PC-9 (cell line): ENCODE measurements around the gene FAM78B. TPM values are rescaled to one million over a fixed set of nuclear protein-coding genes. Genes with fewer than 3 reads are reported as not detected.

Experiments
- BruUV-seq: library from RNA; stranded (reverse); fragments of 400-500 nt; replicated peaks from 2 replicates; lab custom pipeline; 2021; lab: Mats Ljungman, UMichigan
- CTCF ChIA-PET: fragments of 300-600 bp; sonication (Branson Sonifier 250); formaldehyde crosslinking; loops from one replicate; lab custom pipeline; 2022; ENCODE audit warnings: antibody characterized with exemption; lab: Charles Lee
- POLR2A ChIA-PET: fragments of 300-600 bp; sonication (Branson Sonifier 250); formaldehyde crosslinking; loops from one replicate; lab custom pipeline; 2022; ENCODE audit warnings: antibody characterized with exemption; ENCODE audit not compliant: unreplicated experiment; lab: Charles Lee
- DNase-seq, 2 experiments: peaks; one replicate each; pipeline versions ENCODE4 v3.0.0 to v3.0.0-alpha.2; 2015 to 2022; ENCODE audit warnings: mixed read lengths in 1 of 2
- H2AFZ ChIP-seq: fragments of 200-600 bp; sonication (generic); 2 replicates; pipeline ENCODE4 v1.8.1; 2017; ENCODE audit warnings: antibody characterized with exemption
- H3F3A ChIP-seq: fragments of 200-600 bp; sonication (generic); 2 replicates; pipeline ENCODE4 v1.8.1; 2017; ENCODE audit warnings: antibody characterized with exemption, mild to moderate bottlenecking, low read depth; ENCODE audit not compliant: insufficient read depth
- H3K27ac ChIP-seq: fragments of 200-600 bp; sonication (generic); 2 replicates; pipeline ENCODE4 v1.6.1; 2016; ENCODE audit warnings: mixed run types
- H3K27me3 ChIP-seq: fragments of 200-600 bp; sonication (generic); 2 replicates; pipeline ENCODE4 v1.6.1; 2016; ENCODE audit warnings: low read depth, mixed run types; ENCODE audit not compliant: insufficient read depth
- H3K36me3 ChIP-seq: fragments of 200-600 bp; sonication (generic); 2 replicates; pipeline ENCODE4 v1.6.1; 2016; ENCODE audit warnings: low read depth, mixed run types
- H3K4me1 ChIP-seq: fragments of 200-600 bp; sonication (generic); replicated peaks from 2 replicates; pipeline ENCODE4 v1.6.1; 2016; ENCODE audit warnings: mixed run types; ENCODE audit not compliant: insufficient read depth
- H3K4me2 ChIP-seq: fragments of 200-600 bp; sonication (generic); 2 replicates; pipeline ENCODE4 v1.6.1; 2017; ENCODE audit warnings: mixed run types
- H3K4me3 ChIP-seq: fragments of 200-600 bp; sonication (generic); 2 replicates; pipeline ENCODE4 v1.6.1; 2016; ENCODE audit warnings: mixed run types
- H3K79me2 ChIP-seq: fragments of 200-600 bp; sonication (generic); 2 replicates; pipeline ENCODE4 v1.6.1; 2017; ENCODE audit warnings: low read depth, mixed run types
- H3K9me2 ChIP-seq: fragments of 200-600 bp; sonication (generic); 2 replicates; pipeline ENCODE4 v1.8.1; 2017; ENCODE audit warnings: mild to moderate bottlenecking; ENCODE audit not compliant: insufficient read depth
- H3K9me3 ChIP-seq: fragments of 200-600 bp; sonication (generic); 2 replicates; pipeline ENCODE4 v1.8.1; 2016; ENCODE audit warnings: low read depth; ENCODE audit not compliant: insufficient read depth
- H4K20me1 ChIP-seq: fragments of 200-600 bp; sonication (generic); 2 replicates; pipeline ENCODE4 v1.8.1; 2017; ENCODE audit not compliant: insufficient read depth
- EZH2 ChIP-seq: fragments of 200-600 bp; sonication (generic); IDR thresholded peaks from 2 replicates; pipeline ENCODE4 v1.8.0; 2017; ENCODE audit warnings: antibody characterized with exemption, low read depth
- intact Hi-C: fragments of 100-400 bp; cut with micrococcal nuclease; formaldehyde crosslinking; loops from one replicate; pipeline ENCODE4 v1.10.0; 2022; ENCODE audit not compliant: unreplicated experiment
- total RNA-seq: library from RNA; stranded (reverse); gene quantifications from 2 replicates; pipeline ENCODE4 v1.2.3, GENCODE V29; 2021
- TF ChIP-seq, protein P1 (sequence below): fragments of 200-600 bp; sonication (generic); conservative IDR thresholded peaks from 2 replicates; pipeline ENCODE4 v1.6.1; 2017; ENCODE audit warnings: mixed run types, antibody characterized with exemption, mild to moderate bottlenecking, moderate library complexity

FAM78B gene
- total RNA-seq, 1 experiment from 2014 or later: not detected

DNA sequence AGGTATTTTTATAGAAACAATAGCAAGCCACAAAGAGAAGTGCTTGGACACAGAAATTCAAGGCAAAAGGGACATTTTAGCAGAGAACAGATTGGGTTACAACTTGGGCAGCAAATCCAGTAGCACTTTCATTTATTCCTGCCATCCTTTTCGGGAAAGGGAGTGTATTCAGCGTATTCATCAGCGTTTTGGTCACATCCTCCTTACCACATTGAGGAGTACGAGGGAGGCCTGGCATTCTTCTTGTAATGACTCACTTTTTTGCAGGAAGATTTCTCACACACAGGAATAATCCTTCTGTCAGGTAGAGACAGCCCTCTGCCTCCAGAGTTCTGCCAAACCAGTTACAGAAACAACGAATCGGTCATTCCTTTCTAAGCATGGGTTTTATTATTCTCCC is 18.1 kb upstream of the FAM78B start:
- Histone ChIP-seq H3F3A (no peaks in the 10 kb centered on the region), H3K27me3 (peaks cover 5% of the 10 kb centered on the region; the same call in 1 of the 2 replicates), H3K9me3 (no peaks in the 10 kb centered on the region), H3K79me2 (no peaks in the 10 kb centered on the region), H3K9me2 (no peaks in the 10 kb centered on the region), H4K20me1 (no peaks in the 10 kb centered on the region), H3K4me3 (no peak overlapping the region), H3K4me2 (no peak overlapping the region), H3K27ac (no peak overlapping the region), H3K36me3 (no peaks in the 10 kb centered on the region), H3K4me1 (no peaks in the 10 kb centered on the region), H2AFZ (no peak overlapping the region)
- intact Hi-C loops: no loop called here
- BruUV-seq: no TSS peak
- POLR2A ChIA-PET: no interaction called here
- CTCF ChIA-PET: no interaction called here
- no peak for DNase-seq
- no peak for TF ChIP-seq EZH2
- TF ChIP-seq, protein P1, sequence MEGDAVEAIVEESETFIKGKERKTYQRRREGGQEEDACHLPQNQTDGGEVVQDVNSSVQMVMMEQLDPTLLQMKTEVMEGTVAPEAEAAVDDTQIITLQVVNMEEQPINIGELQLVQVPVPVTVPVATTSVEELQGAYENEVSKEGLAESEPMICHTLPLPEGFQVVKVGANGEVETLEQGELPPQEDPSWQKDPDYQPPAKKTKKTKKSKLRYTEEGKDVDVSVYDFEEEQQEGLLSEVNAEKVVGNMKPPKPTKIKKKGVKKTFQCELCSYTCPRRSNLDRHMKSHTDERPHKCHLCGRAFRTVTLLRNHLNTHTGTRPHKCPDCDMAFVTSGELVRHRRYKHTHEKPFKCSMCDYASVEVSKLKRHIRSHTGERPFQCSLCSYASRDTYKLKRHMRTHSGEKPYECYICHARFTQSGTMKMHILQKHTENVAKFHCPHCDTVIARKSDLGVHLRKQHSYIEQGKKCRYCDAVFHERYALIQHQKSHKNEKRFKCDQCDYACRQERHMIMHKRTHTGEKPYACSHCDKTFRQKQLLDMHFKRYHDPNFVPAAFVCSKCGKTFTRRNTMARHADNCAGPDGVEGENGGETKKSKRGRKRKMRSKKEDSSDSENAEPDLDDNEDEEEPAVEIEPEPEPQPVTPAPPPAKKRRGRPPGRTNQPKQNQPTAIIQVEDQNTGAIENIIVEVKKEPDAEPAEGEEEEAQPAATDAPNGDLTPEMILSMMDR: no peak

DNA sequence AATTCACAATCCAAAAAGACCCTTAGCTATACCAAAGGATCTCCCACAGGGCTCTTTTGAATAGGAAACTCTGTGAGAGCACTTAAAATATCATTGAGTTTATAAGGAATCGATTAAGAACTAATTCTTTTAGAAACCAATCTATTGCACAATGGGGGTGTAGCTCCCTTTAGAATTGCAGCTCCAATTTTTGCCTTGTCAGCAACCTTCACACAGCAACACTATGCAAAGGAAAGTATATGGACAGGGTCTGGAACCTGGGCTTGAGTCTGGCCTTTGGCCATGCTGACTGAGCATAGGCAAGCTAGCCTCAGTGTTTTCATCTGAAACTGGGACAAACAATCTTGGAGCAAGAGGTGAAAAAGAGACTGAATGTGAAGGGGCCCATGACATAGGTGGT is 17.2 kb upstream of the FAM78B start:
- intact Hi-C loops: no loop called here
- Histone ChIP-seq H3K79me2 (no peaks in the 10 kb centered on the region), H3K36me3 (no peaks in the 10 kb centered on the region), H3F3A (no peaks in the 10 kb centered on the region), H3K4me2 (no peak overlapping the region), H3K4me1 (no peaks in the 10 kb centered on the region), H3K9me3 (no peaks in the 10 kb centered on the region), H3K27ac (no peak overlapping the region), H4K20me1 (no peaks in the 10 kb centered on the region), H3K9me2 (no peaks in the 10 kb centered on the region), H3K27me3 (peaks cover 5% of the 10 kb centered on the region; the same call in 1 of the 2 replicates), H2AFZ (no peak overlapping the region), H3K4me3 (no peak overlapping the region)
- ChIA-PET CTCF (no interaction called here), POLR2A (no interaction called here)
- no peak for TF ChIP-seq EZH2
- TF ChIP-seq, protein P1: no peak
- no TSS peak for BruUV-seq
- DNase-seq: no peak

DNA sequence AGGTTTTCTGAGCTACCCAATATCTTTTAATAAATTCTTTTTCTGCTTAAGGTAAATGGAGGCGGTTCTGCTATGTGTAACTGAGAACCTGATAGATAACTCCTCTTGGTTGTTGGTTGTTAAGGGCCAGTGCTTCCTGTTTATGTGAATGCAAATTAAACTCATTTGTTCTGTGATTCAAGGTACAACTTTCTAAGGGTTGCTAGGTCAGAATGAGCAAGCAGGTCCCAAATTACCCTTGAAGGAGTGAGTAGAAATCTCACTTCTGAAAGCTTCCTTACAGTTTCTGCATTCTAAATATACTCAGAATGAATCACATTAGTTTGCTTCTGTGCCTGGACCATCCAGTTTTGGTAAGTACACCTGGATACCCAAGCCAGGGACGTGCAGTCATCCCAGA is 15.5 kb upstream of the FAM78B start:
- POLR2A ChIA-PET: no interaction called here
- no TSS peak for BruUV-seq
- Histone ChIP-seq H3K4me2 (no peak overlapping the region), H3F3A (no peaks in the 10 kb centered on the region), H3K36me3 (no peaks in the 10 kb centered on the region), H3K27me3 (peaks cover 5% of the 10 kb centered on the region; the same call in 1 of the 2 replicates), H3K9me2 (no peaks in the 10 kb centered on the region), H3K79me2 (no peaks in the 10 kb centered on the region), H3K4me1 (no peaks in the 10 kb centered on the region), H3K27ac (no peak overlapping the region), H3K4me3 (no peak overlapping the region), H3K9me3 (no peaks in the 10 kb centered on the region), H4K20me1 (no peaks in the 10 kb centered on the region), H2AFZ (no peak overlapping the region)
- intact Hi-C loops: no loop called here
- TF ChIP-seq, protein P1: no peak
- no peak for TF ChIP-seq EZH2
- no peak for DNase-seq
- CTCF ChIA-PET: no interaction called here
